A549 treated with Mapracorat at 1 μM for 4 hours (cell line): ENCODE measurements around the gene CALML3. TPM values are rescaled to one million over a fixed set of nuclear protein-coding genes. Genes with fewer than 3 reads are reported as not detected.

Experiments
- total RNA-seq: library from RNA; stranded (reverse); fragments of 200-300 nt; extraction: Qiagen RNA extraction; gene quantifications from 5 replicates; pipeline ENCODE4 v1.2.3, GENCODE V29; 2022

The CALML3 gene
- not detected in 5 replicates for total RNA-seq

DNA sequence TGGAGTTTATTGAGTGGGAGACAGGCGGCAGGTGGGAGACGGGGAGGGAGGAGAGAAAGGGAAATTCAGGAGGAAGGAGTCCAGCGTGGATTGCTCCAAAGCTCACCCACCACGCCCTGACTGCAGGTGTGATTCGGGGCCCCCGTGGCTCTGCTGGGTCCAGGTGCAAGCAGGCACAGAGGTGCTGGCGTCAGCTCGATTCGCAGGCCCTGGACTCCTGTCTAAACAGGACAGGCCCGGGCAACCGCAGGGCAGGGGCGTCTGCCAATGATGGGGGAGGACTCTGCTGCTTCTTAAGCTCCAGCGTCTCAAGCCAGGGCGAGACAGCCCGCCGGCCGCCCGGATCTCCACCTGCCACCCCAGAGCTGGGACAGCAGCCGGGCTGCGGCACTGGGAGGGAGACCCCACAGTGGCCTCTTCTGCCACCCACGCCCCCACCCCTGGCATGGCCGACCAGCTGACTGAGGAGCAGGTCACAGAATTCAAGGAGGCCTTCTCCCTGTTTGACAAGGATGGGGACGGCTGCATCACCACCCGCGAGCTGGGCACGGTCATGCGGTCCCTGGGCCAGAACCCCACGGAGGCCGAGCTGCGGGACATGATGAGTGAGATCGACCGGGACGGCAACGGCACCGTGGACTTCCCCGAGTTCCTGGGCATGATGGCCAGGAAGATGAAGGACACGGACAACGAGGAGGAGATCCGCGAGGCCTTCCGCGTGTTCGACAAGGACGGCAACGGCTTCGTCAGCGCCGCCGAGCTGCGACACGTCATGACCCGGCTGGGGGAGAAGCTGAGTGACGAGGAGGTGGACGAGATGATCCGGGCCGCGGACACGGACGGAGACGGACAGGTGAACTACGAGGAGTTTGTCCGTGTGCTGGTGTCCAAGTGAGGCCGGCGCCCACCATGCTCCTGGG lies at the start of gene CALML3:
Gene CALML3, plus strand, starts transcription at position 321 of the 920 bp plus-strand sequence. Its CDS starts 125 bp downstream, at position 446.

DNA sequence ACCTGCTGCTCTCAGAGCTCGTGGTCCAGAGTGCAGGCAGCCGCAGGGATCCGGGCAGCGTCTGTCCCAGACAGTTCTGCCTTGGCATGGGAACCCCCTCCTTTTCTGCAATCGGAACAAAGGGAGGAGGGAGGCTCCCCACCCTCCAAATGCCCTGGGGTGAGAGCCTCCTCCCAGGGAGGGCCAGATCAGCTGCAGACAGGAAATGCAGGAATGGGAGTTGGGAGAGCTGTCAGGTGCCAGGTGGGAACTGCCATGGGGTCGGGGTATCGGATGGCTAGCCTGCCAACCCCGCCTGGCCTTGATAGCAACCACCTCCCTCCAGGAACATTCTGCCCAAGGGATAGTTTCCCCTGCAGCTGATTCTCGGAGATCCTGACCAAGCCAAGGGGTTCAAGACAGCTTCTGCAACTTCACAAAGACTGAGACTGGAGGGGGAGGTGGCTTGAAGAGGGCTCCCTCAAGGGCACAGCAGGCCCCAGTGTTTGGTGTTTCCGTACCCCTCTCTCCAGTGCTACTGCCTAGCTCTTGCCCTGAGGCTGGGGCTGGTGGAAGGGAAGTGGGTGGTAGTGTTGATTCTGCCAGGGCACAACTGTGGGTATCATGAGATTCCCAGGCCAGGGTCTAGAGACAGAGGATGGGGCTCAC lies 25.1 kb upstream of the CALML3 start, which contains the start of gene CALML5:
Gene CALML5, minus strand, starts transcription at position 78 of the 648 bp plus-strand sequence. CDS start 132 bp downstream, outside the sequence.

Other genes starting within 250 kb of the CALML3 start
- not detected in 5 replicates for gene UCN3, start 160.0 kb upstream of the CALML3 start, total RNA-seq
- 0.26 to 0.49 TPM (median 0.30 TPM) in 4 of 5 replicates, not detected in the other for gene TUBAL3, start 120.1 kb upstream of the CALML3 start, total RNA-seq
- 42.6 to 55.3 TPM (median 49.6 TPM) in 5 replicates for gene NET1, start 112.4 kb upstream of the CALML3 start, total RNA-seq
- not detected in 5 replicates for gene CALML5, start 25.4 kb upstream of the CALML3 start, total RNA-seq
- 19.3 to 25.7 TPM (median 23.5 TPM) in 5 replicates for gene ASB13, start 141.6 kb downstream of the CALML3 start, total RNA-seq
- 24.8 to 38.5 TPM (median 32.5 TPM) in 5 replicates for gene TASOR2, start 159.9 kb downstream of the CALML3 start, total RNA-seq